CD14-positive monocyte (primary cell): ENCODE results near the gene CRAT. TPM values are rescaled to one million over a fixed set of nuclear protein-coding genes. Genes with fewer than 3 reads are reported as not detected.

Experiments used
- DNase-seq, 3 donors: peaks; one replicate each; pipeline ENCODE4 v3.0.0-alpha.2; 2011 to 2022
- H2AFZ ChIP-seq: 2 replicates; pipeline ENCODE4 v1.6.0; 2012; ENCODE audit warnings: mild to moderate bottlenecking, low read depth, low read length, inconsistent platforms; ENCODE audit not compliant: insufficient read depth, poor library complexity, severe bottlenecking
- H3K27ac ChIP-seq, 2 donors: 1 replicate in 1 of 2; 2 replicates in 1 of 2; pipeline ENCODE4 v1.5.1; 2012 to 2013; ENCODE audit warnings: low read length in 2 of 2, control low read depth in 1 of 2, inconsistent platforms in 1 of 2, low read depth in 1 of 2, mild to moderate bottlenecking in 1 of 2
- H3K27me3 ChIP-seq, 2 donors: one replicate each; pipeline versions ENCODE4 v1.6.0 to v1.6.1; 2011 to 2013; ENCODE audit warnings: low read length in 2 of 2; ENCODE audit not compliant: control insufficient read depth in 2 of 2, insufficient read depth in 2 of 2
- H3K36me3 ChIP-seq, 2 donors: replicated peaks in 1 of 2; 1 replicate in 1 of 2; 2 replicates in 1 of 2; pipeline versions ENCODE4 v1.5.1 to v1.6.1; 2012 to 2013; ENCODE audit warnings: low read length in 2 of 2, control low read depth in 1 of 2, inconsistent platforms in 1 of 2, mild to moderate bottlenecking in 1 of 2; ENCODE audit not compliant: insufficient read depth in 2 of 2, control insufficient read depth in 1 of 2
- H3K4me1 ChIP-seq, 2 donors: 1 replicate in 1 of 2; 2 replicates in 1 of 2; pipeline versions ENCODE4 v1.5.1 to v1.6.1; 2012 to 2013; ENCODE audit warnings: low read length in 2 of 2, control low read depth in 1 of 2, inconsistent platforms in 1 of 2, mild to moderate bottlenecking in 1 of 2, moderate library complexity in 1 of 2; ENCODE audit not compliant: insufficient read depth in 2 of 2, control insufficient read depth in 1 of 2
- H3K4me2 ChIP-seq: replicated peaks from 2 replicates; pipeline ENCODE3; 2012; ENCODE audit warnings: low read length, moderate library complexity, mild to moderate bottlenecking; ENCODE audit not compliant: poor library complexity, severe bottlenecking; ENCODE audit errors: extremely low read depth
- H3K4me3 ChIP-seq, 3 experiments: fragments of 200-600 bp in 1 of 3; sonication (generic) in 1 of 3; replicated peaks in 1 of 3; 1 replicate in 2 of 3; 2 replicates in 1 of 3; pipeline ENCODE4 v1.5.1; 2011 to 2013; ENCODE audit warnings: low read length in 3 of 3, mild to moderate bottlenecking in 3 of 3, control low read depth in 2 of 3, low read depth in 2 of 3, inconsistent platforms in 1 of 3, moderate library complexity in 1 of 3
- H3K79me2 ChIP-seq: 2 replicates; pipeline ENCODE4 v1.6.0; 2012; ENCODE audit warnings: mild to moderate bottlenecking, control low read depth, inconsistent platforms, low read length, moderate library complexity; ENCODE audit not compliant: insufficient read depth
- H3K9ac ChIP-seq: 2 replicates; pipeline ENCODE4 v1.6.0; 2017; ENCODE audit warnings: low read length, mild to moderate bottlenecking; ENCODE audit not compliant: insufficient read depth, poor library complexity, severe bottlenecking
- H3K9me3 ChIP-seq, 2 donors: replicated peaks in 1 of 2; 1 replicate in 1 of 2; 2 replicates in 1 of 2; pipeline versions ENCODE4 v1.5.1 to v1.6.1; 2012 to 2013; ENCODE audit warnings: low read length in 2 of 2, control low read depth in 1 of 2; ENCODE audit not compliant: control insufficient read depth in 1 of 2, insufficient read depth in 1 of 2
- H4K20me1 ChIP-seq: 2 replicates; pipeline ENCODE4 v1.6.0; 2012; ENCODE audit warnings: mild to moderate bottlenecking, low read length, control low read depth, moderate library complexity; ENCODE audit not compliant: insufficient read depth
- H3K27ac Mint-ChIP-seq, 7 donors: one replicate each; pipeline ENCODE4 v1.8.0; 2020; ENCODE audit warnings: mild to moderate bottlenecking in 7 of 7, mixed read lengths in 7 of 7, moderate library complexity in 6 of 7, inconsistent platforms in 2 of 7
- H3K27me3 Mint-ChIP-seq, 3 donors: one replicate each; pipeline ENCODE4 v1.8.0; 2021 to 2022; ENCODE audit warnings: low read depth in 3 of 3, mild to moderate bottlenecking in 3 of 3, mixed read lengths in 3 of 3, moderate library complexity in 3 of 3, inconsistent platforms in 1 of 3
- H3K36me3 Mint-ChIP-seq, 2 donors: one replicate each; pipeline ENCODE4 v1.8.0; 2020; ENCODE audit warnings: mixed read lengths in 2 of 2, inconsistent platforms in 1 of 2, mild to moderate bottlenecking in 1 of 2
- H3K4me1 Mint-ChIP-seq: one replicate; pipeline ENCODE4 v1.8.0; 2020; ENCODE audit warnings: mild to moderate bottlenecking, mixed read lengths
- H3K4me3 Mint-ChIP-seq, 2 donors: one replicate each; pipeline ENCODE4 v1.8.0; 2020; ENCODE audit warnings: mild to moderate bottlenecking in 2 of 2, mixed read lengths in 2 of 2, moderate library complexity in 1 of 2
- H3K9me3 Mint-ChIP-seq, 7 donors: one replicate each; pipeline ENCODE4 v1.8.0; 2020 to 2022; ENCODE audit warnings: mixed read lengths in 7 of 7, mild to moderate bottlenecking in 6 of 7, moderate library complexity in 6 of 7, inconsistent platforms in 2 of 7
- CTCF ChIP-seq: fragments of 200-600 bp; IDR thresholded peaks from one replicate; pipeline ENCODE4 v1.8.0; 2022; ENCODE audit warnings: antibody characterized with exemption, mild to moderate bottlenecking
- WGBS: methylation state at CpG from one replicate; pipeline ENCODE4 v1.1.5; 2013; ENCODE audit warnings: missing lambda C conversion rate; ENCODE audit not compliant: insufficient coverage; 5-methylcytosine and 5-hydroxymethylcytosine counted together
- intact Hi-C, 2 donors: fragments of 100-400 bp; cut with micrococcal nuclease; formaldehyde crosslinking; loops; one replicate each; pipeline versions ENCODE4 v1.15.0 to v1.15.1; 2023
- polyA plus RNA-seq, 3 donors: library from polyadenylated mRNA; depleted of rRNA in 1 of 3; unstranded in 2 of 3; stranded (reverse) in 1 of 3; fragments of 300-500 nt in 2 of 3; fragments of >200 nt in 1 of 3; fragmentation: Illumina TruSeq in 2 of 3; gene quantifications; 1 replicate in 2 of 3; 2 replicates in 1 of 3; pipeline ENCODE4 v1.2.3, GENCODE V29; 2012 to 2021

CRAT gene
- polyA plus RNA-seq, 3 donors = 12.2 to 19.4 (median 15.0) TPM

GRCh38 chr9:129100383-129101169 lies 10.0 kb downstream of the CRAT start:
- peaks cover 29 to 31% of the 10 kb centered on the region in 2 donors for H3K36me3 Mint-ChIP-seq
- Histone ChIP-seq H3K36me3 (peaks cover 12 to 36% of the 10 kb centered on the region in 2 donors), H4K20me1 (no peaks in the 10 kb centered on the region), H3K27me3 (no peaks in the 10 kb centered on the region), H3K4me2 (no peak overlapping the region), H3K9me3 (no peaks in the 10 kb centered on the region), H3K79me2 (no peaks in the 10 kb centered on the region), H3K27ac (no peak overlapping the region), H3K9ac (no peak overlapping the region), H3K4me1 (no peaks in the 10 kb centered on the region), H3K4me3 (no peak overlapping the region), H2AFZ (no peak overlapping the region)
- no peak overlapping the region for H3K4me3 Mint-ChIP-seq
- DNase-seq = no peak
- H3K9me3 Mint-ChIP-seq = peaks cover 0 to 3% (median 0%) of the 10 kb centered on the region in 7 donors
- 90% methylated on average over 25 of the region's 28 CpGs for WGBS
- no peak overlapping the region for H3K27ac Mint-ChIP-seq
- no peaks in the 10 kb centered on the region for H3K4me1 Mint-ChIP-seq
- no peak for TF ChIP-seq CTCF
- peaks cover 0 to 1% (median 0%) of the 10 kb centered on the region in 3 donors for H3K27me3 Mint-ChIP-seq
- intact Hi-C loops = no loop called here

GRCh38 chr9:129098328-129098727 lies 12.3 kb downstream of the CRAT start:
- Histone ChIP-seq H3K4me3 (no peak overlapping the region), H3K36me3 (peaks cover 21 to 46% of the 10 kb centered on the region in 2 donors), H3K4me2 (no peak overlapping the region), H4K20me1 (no peaks in the 10 kb centered on the region), H3K27me3 (no peaks in the 10 kb centered on the region), H3K27ac (no peak overlapping the region), H3K9me3 (no peaks in the 10 kb centered on the region), H3K4me1 (no peaks in the 10 kb centered on the region), H2AFZ (no peak overlapping the region), H3K9ac (no peak overlapping the region), H3K79me2 (no peaks in the 10 kb centered on the region)
- Mint-ChIP-seq H3K27ac (no peak overlapping the region), H3K27me3 (peaks cover 0 to 1% (median 0%) of the 10 kb centered on the region in 3 donors), H3K4me3 (no peak overlapping the region), H3K9me3 (no peaks in the 10 kb centered on the region), H3K36me3 (peaks cover 27 to 38% of the 10 kb centered on the region in 2 donors), H3K4me1 (no peaks in the 10 kb centered on the region)
- WGBS = 98% methylated on average over 10 of the region's 11 CpGs
- TF ChIP-seq CTCF = no peak
- intact Hi-C loops = no loop called here
- DNase-seq = no peak
